Placental pericyte (primary cell): ENCODE measurements around the gene PAMR1. TPM values are rescaled to one million over a fixed set of nuclear protein-coding genes. Genes with fewer than 3 reads are reported as not detected.

Experiments
- total RNA-seq: library from RNA; depleted of rRNA; stranded (reverse); fragments of >200 nt; gene quantifications from 2 replicates; pipeline ENCODE4 v1.2.3, GENCODE V29; 2012

The PAMR1 gene
- total RNA-seq = 185 and 340 TPM in 2 replicates

GRCh38 chr11:35525501-35526175 is at the start of gene PAMR1:
PAMR1 (minus strand) TSS chr11:35525616; CDS start chr11:35525585, 31 bp downstream.

GRCh38 chr11:35419184-35419829 is 106.1 kb downstream of the PAMR1 start, which contains the start of gene SLC1A2:
SLC1A2 (minus strand) TSS chr11:35419558; CDS start chr11:35418966, 592 bp downstream.

Other genes starting within 250 kb of the PAMR1 start
- 7.0 and 8.1 TPM in 2 replicates for gene SLC1A2, start 106.1 kb downstream of the PAMR1 start, total RNA-seq
- 18.4 and 125 TPM in 2 replicates for gene FJX1, start 92.8 kb upstream of the PAMR1 start, total RNA-seq
- 33.8 and 78.6 TPM in 2 replicates for gene TRIM44, start 137.2 kb upstream of the PAMR1 start, total RNA-seq